IMR-90 (cell line): ENCODE measurements around the gene KRT6B. TPM values are rescaled to one million over a fixed set of nuclear protein-coding genes. Genes with fewer than 3 reads are reported as not detected.

Experiments used
- ATAC-seq: fragments of 200-7000 bp; cut with Tn5 transposase; 2 replicates; pipeline ENCODE4 v1.9.1; 2020; ENCODE audit warnings: low read depth, mild to moderate bottlenecking, moderate library complexity
- BruUV-seq: library from RNA; stranded (reverse); fragments of 400-500 nt; replicated peaks from 2 replicates; lab custom pipeline; 2021; lab: Mats Ljungman, UMichigan
- CTCF ChIA-PET: fragments of 300-600 bp; formaldehyde crosslinking; extraction: SDS; loops from one replicate; lab custom pipeline; 2021; ENCODE audit warnings: antibody characterized with exemption; lab: Yijun Ruan, JAX
- POLR2A ChIA-PET: fragments of 300-600 bp; sonication (Branson Sonifier 250); formaldehyde crosslinking; loops from one replicate; lab custom pipeline; 2022; ENCODE audit warnings: antibody characterized with exemption; ENCODE audit not compliant: unreplicated experiment; lab: Charles Lee
- DNase-seq: peaks from one replicate; pipeline ENCODE4 v3.0.0; 2013
- H2AFZ ChIP-seq: replicated peaks from 2 replicates; pipeline ENCODE3; 2013; ENCODE audit warnings: low read length, mild to moderate bottlenecking; ENCODE audit not compliant: poor library complexity
- H2AK5ac ChIP-seq: 2 replicates; pipeline ENCODE4 v1.6.1; 2013; ENCODE audit warnings: low read depth, low read length, inconsistent platforms
- H2AK9ac ChIP-seq: replicated peaks from 2 replicates; pipeline ENCODE3; 2013; ENCODE audit warnings: mild to moderate bottlenecking, low read depth, low read length, moderate library complexity; ENCODE audit not compliant: poor library complexity
- H2BK120ac ChIP-seq: 2 replicates; pipeline ENCODE4 v1.6.1; 2013; ENCODE audit warnings: low read depth, low read length, inconsistent platforms
- H2BK15ac ChIP-seq: 3 replicates; pipeline ENCODE4 v1.6.1; 2013; ENCODE audit warnings: low read depth, low read length, inconsistent platforms
- H2BK20ac ChIP-seq: 2 replicates; pipeline ENCODE4 v1.6.1; 2013; ENCODE audit warnings: low read depth, mild to moderate bottlenecking, inconsistent platforms, low read length, moderate library complexity
- H2BK5ac ChIP-seq: 2 replicates; pipeline ENCODE4 v1.6.1; 2013; ENCODE audit warnings: mild to moderate bottlenecking, low read depth, low read length, inconsistent platforms; ENCODE audit not compliant: poor library complexity, severe bottlenecking
- H3K14ac ChIP-seq: replicated peaks from 2 replicates; pipeline ENCODE4 v1.6.1; 2013; ENCODE audit warnings: low read depth, low read length, inconsistent platforms
- H3K18ac ChIP-seq: 2 replicates; pipeline ENCODE4 v1.6.1; 2013; ENCODE audit warnings: low read depth, low read length, control low read depth
- H3K23ac ChIP-seq: 2 replicates; pipeline ENCODE4 v1.6.1; 2013; ENCODE audit warnings: low read depth, low read length, inconsistent platforms
- H3K27ac ChIP-seq: 2 replicates; pipeline ENCODE4 v1.5.1; 2013; ENCODE audit warnings: mild to moderate bottlenecking, control low read depth, low read length; ENCODE audit not compliant: insufficient read depth
- H3K27me3 ChIP-seq: 2 replicates; pipeline ENCODE4 v1.6.1; 2013; ENCODE audit warnings: low read length; ENCODE audit not compliant: control insufficient read depth, insufficient read depth
- H3K36me3 ChIP-seq: 2 replicates; pipeline ENCODE4 v1.6.1; 2013; ENCODE audit warnings: low read length, mixed read lengths; ENCODE audit not compliant: control insufficient read depth, insufficient read depth
- H3K4ac ChIP-seq: 2 replicates; pipeline ENCODE4 v1.6.1; 2013; ENCODE audit warnings: low read depth, low read length, inconsistent platforms
- H3K4me1 ChIP-seq: 2 replicates; pipeline ENCODE4 v1.6.1; 2013; ENCODE audit warnings: low read length, mixed read lengths; ENCODE audit not compliant: control insufficient read depth, insufficient read depth
- H3K4me2 ChIP-seq: 2 replicates; pipeline ENCODE4 v1.6.1; 2013; ENCODE audit warnings: low read depth, mild to moderate bottlenecking, control low read depth, low read length, moderate library complexity
- H3K4me3 ChIP-seq: 2 replicates; pipeline ENCODE4 v1.5.1; 2013; ENCODE audit warnings: low read depth, mild to moderate bottlenecking, control low read depth, low read length, moderate library complexity; ENCODE audit not compliant: insufficient read depth
- H3K56ac ChIP-seq: 2 replicates; pipeline ENCODE4 v1.6.1; 2013; ENCODE audit warnings: low read length, inconsistent platforms; ENCODE audit not compliant: insufficient read depth; ENCODE audit errors: extremely low read depth
- H3K79me1 ChIP-seq, 2 experiments: 2 replicates each; pipeline ENCODE4 v1.6.1; 2013; ENCODE audit warnings: low read length in 2 of 2, inconsistent platforms in 1 of 2, low read depth in 1 of 2
- H3K9ac ChIP-seq: 2 replicates; pipeline ENCODE4 v1.6.1; 2013; ENCODE audit warnings: low read depth, low read length, control low read depth
- H3K9me1 ChIP-seq: 2 replicates; pipeline ENCODE4 v1.6.1; 2013; ENCODE audit warnings: low read length, inconsistent platforms; ENCODE audit not compliant: insufficient read depth
- H3K9me3 ChIP-seq: 2 replicates; pipeline ENCODE4 v1.6.1; 2013; ENCODE audit warnings: low read length; ENCODE audit not compliant: control insufficient read depth, insufficient read depth
- H4K20me1 ChIP-seq: 2 replicates; pipeline ENCODE4 v1.6.1; 2013; ENCODE audit warnings: low read length, inconsistent platforms; ENCODE audit not compliant: insufficient read depth
- H4K5ac ChIP-seq: 2 replicates; pipeline ENCODE4 v1.6.1; 2013; ENCODE audit warnings: mild to moderate bottlenecking, low read depth, low read length, control low read depth
- H4K8ac ChIP-seq, 2 experiments: 2 replicates each; pipeline ENCODE4 v1.6.1; 2013; ENCODE audit warnings: low read depth in 2 of 2, low read length in 2 of 2, control low read depth in 1 of 2, inconsistent platforms in 1 of 2
- H4K91ac ChIP-seq: 2 replicates; pipeline ENCODE4 v1.6.1; 2013; ENCODE audit warnings: low read depth, low read length, inconsistent platforms; ENCODE audit not compliant: insufficient read depth
- CEBPB ChIP-seq: IDR thresholded peaks from 2 replicates; pipeline ENCODE4 v1.6.1; 2012; ENCODE audit warnings: low read depth, low read length, improper control_type of control experiment
- CHD1 ChIP-seq: IDR thresholded peaks from 2 replicates; pipeline ENCODE4 v1.6.1; 2012; ENCODE audit warnings: low read depth, low read length, improper control_type of control experiment
- FOS ChIP-seq: fragments of 150-350 bp; IDR thresholded peaks from 2 replicates; pipeline ENCODE4 v1.6.1; 2016; ENCODE audit warnings: low read depth, low read length
- MAFK ChIP-seq: IDR thresholded peaks from 2 replicates; pipeline ENCODE4 v1.6.1; 2012; ENCODE audit warnings: low read depth, low read length, improper control_type of control experiment
- MAZ ChIP-seq: IDR thresholded peaks from 2 replicates; pipeline ENCODE4 v1.6.1; 2012; ENCODE audit warnings: low read depth, mild to moderate bottlenecking, low read length, improper control_type of control experiment, moderate library complexity, borderline replicate concordance
- NFE2L2 ChIP-seq: fragments of 150-350 bp; IDR thresholded peaks from 2 replicates; pipeline ENCODE4 v1.6.1; 2016; ENCODE audit warnings: low read depth, mild to moderate bottlenecking, low read length
- POLR2A ChIP-seq: IDR thresholded peaks from 2 replicates; pipeline ENCODE4 v1.6.1; 2012; ENCODE audit warnings: mild to moderate bottlenecking, low read depth, low read length
- RAD21 ChIP-seq: IDR thresholded peaks from 2 replicates; pipeline ENCODE4 v1.6.1; 2012; ENCODE audit warnings: low read length, improper control_type of control experiment
- RCOR1 ChIP-seq: IDR thresholded peaks from 2 replicates; pipeline ENCODE4 v1.6.1; 2012; ENCODE audit warnings: mild to moderate bottlenecking, low read length, improper control_type of control experiment; ENCODE audit not compliant: insufficient replicate concordance
- SMC3 ChIP-seq: fragments of 150-350 bp; IDR thresholded peaks from 2 replicates; pipeline ENCODE4 v1.6.1; 2016; ENCODE audit warnings: low read depth, mild to moderate bottlenecking, antibody characterized with exemption, low read length, moderate library complexity
- WGBS, 2 experiments: methylation state at CpG; one replicate each; pipeline versions ENCODE4 v1.1.5 to v1.1.7; 2013; ENCODE audit warnings: missing lambda C conversion rate in 2 of 2; ENCODE audit not compliant: insufficient read length in 1 of 2; ENCODE audit errors: extremely low coverage in 2 of 2; 5-methylcytosine and 5-hydroxymethylcytosine counted together
- dilution Hi-C: fragments of 300-500 bp; cut with HindIII; formaldehyde crosslinking; loops from one replicate; pipeline ENCODE4 v1.14.3; 2018; ENCODE audit warnings: low sequenced_read_pairs; ENCODE audit not compliant: unreplicated experiment
- in situ Hi-C: fragments of 300-500 bp; cut with MboI; formaldehyde crosslinking; loops from 3 replicates; pipeline ENCODE4 v1.14.3; 2019; ENCODE audit warnings: low sequenced_read_pairs, inconsistent platforms, mixed read lengths
- intact Hi-C: fragments of 100-400 bp; cut with micrococcal nuclease; formaldehyde crosslinking; loops from 2 replicates; pipeline ENCODE4 v1.10.0; 2022
- polyA plus RNA-seq, 3 experiments: library from polyadenylated mRNA; depleted of rRNA; stranded (reverse); fragments of >200 nt; gene quantifications; 2 replicates each; pipeline ENCODE4 v1.2.3, GENCODE V29; 2012; ENCODE audit warnings: low replicate concordance in 1 of 3
- total RNA-seq: library from RNA; depleted of rRNA; stranded (reverse); fragments of >200 nt; gene quantifications from 2 replicates; pipeline ENCODE4 v1.2.3, GENCODE V29; 2012
- TF ChIP-seq, protein P1 (sequence below): fragments of 150-350 bp; IDR thresholded peaks from 2 replicates; pipeline ENCODE4 v1.6.1; 2017; ENCODE audit warnings: mild to moderate bottlenecking, antibody characterized with exemption, low read length, low read depth
- TF ChIP-seq, protein P2 (sequence below): conservative IDR thresholded peaks from 2 replicates; pipeline ENCODE4 v1.5.1; 2012; ENCODE audit warnings: mild to moderate bottlenecking, low read depth, low read length, improper control_type of control experiment
- TF ChIP-seq, protein P3 (sequence below): fragments of 150-350 bp; IDR thresholded peaks from 2 replicates; pipeline ENCODE4 v1.6.1; 2016; ENCODE audit warnings: low read depth, mild to moderate bottlenecking, low read length, moderate library complexity, borderline replicate concordance

The KRT6B gene
- total and polyA plus RNA-seq, 2 of the 4 experiments (the other 2 are of a cell fraction): not detected

DNA sequence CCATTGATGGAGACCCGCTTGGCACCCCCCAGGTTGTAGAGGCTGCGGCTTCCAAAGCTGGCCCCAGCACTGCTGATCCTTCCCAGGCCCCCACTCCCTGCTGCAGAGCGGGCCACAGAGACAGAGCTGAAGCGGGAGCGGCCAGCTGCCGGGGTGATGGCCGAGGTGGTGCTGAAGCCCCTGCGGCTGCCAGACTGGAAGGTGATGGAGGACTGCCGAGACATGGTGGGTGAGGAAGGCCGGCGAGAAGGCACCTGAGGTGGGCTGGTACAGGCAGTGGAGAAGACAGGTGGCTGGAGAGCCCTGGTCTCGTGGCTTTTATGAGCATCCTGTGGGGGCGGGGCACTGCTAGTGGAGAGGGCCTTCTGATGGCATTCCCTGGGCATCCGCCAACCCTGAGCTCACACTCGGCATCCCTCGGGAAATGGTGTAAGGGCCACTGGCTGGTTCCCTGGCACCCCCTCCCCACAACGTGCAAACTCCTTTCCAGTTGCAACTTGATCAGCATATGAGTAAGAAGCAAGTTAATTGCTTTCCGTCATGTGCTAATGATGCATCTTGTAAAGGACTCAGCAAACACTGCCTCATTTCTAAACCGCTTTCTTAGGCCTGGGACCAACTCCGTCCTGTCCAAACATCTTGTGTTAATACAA, 17.7 kb downstream of the KRT6B start, which contains the start of gene KRT75:
TSS of gene KRT75 (minus strand) at position 291 of the 653 bp plus-strand sequence. CDS start at position 224, 67 bp downstream.
- no peak within 1 kb of the TSS for H4K8ac ChIP-seq
- no peak for ATAC-seq
- H3K56ac ChIP-seq: no peak within 1 kb of the TSS
- H3K4me2 ChIP-seq: no peak within 1 kb of the TSS
- peaks cover 27% of the 10 kb centered on the region for H3K27me3 ChIP-seq
- no peak within 1 kb of the TSS for H4K91ac ChIP-seq
- TF ChIP-seq RCOR1: no peak
- no peak for TF ChIP-seq MAFK
- TF ChIP-seq CEBPB: no peak
- TF ChIP-seq, protein P1, sequence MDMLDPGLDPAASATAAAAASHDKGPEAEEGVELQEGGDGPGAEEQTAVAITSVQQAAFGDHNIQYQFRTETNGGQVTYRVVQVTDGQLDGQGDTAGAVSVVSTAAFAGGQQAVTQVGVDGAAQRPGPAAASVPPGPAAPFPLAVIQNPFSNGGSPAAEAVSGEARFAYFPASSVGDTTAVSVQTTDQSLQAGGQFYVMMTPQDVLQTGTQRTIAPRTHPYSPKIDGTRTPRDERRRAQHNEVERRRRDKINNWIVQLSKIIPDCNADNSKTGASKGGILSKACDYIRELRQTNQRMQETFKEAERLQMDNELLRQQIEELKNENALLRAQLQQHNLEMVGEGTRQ: no peak
- TF ChIP-seq, protein P2, sequence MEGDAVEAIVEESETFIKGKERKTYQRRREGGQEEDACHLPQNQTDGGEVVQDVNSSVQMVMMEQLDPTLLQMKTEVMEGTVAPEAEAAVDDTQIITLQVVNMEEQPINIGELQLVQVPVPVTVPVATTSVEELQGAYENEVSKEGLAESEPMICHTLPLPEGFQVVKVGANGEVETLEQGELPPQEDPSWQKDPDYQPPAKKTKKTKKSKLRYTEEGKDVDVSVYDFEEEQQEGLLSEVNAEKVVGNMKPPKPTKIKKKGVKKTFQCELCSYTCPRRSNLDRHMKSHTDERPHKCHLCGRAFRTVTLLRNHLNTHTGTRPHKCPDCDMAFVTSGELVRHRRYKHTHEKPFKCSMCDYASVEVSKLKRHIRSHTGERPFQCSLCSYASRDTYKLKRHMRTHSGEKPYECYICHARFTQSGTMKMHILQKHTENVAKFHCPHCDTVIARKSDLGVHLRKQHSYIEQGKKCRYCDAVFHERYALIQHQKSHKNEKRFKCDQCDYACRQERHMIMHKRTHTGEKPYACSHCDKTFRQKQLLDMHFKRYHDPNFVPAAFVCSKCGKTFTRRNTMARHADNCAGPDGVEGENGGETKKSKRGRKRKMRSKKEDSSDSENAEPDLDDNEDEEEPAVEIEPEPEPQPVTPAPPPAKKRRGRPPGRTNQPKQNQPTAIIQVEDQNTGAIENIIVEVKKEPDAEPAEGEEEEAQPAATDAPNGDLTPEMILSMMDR: no peak
- TF ChIP-seq MAZ: no peak
- TF ChIP-seq, protein P3, sequence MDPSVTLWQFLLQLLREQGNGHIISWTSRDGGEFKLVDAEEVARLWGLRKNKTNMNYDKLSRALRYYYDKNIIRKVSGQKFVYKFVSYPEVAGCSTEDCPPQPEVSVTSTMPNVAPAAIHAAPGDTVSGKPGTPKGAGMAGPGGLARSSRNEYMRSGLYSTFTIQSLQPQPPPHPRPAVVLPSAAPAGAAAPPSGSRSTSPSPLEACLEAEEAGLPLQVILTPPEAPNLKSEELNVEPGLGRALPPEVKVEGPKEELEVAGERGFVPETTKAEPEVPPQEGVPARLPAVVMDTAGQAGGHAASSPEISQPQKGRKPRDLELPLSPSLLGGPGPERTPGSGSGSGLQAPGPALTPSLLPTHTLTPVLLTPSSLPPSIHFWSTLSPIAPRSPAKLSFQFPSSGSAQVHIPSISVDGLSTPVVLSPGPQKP: no peak
- TF ChIP-seq SMC3: no peak
- no peak for TF ChIP-seq FOS
- TF ChIP-seq POLR2A: no peak
- TF ChIP-seq CHD1: no peak
- no peak for TF ChIP-seq RAD21
- TF ChIP-seq NFE2L2: no peak
- no peak within 1 kb of the TSS for H3K14ac ChIP-seq
- no peak within 1 kb of the TSS for H2BK120ac ChIP-seq
- CTCF ChIA-PET: no interaction called here
- no peaks in the 10 kb centered on the region for H3K9me1 ChIP-seq
- H2BK20ac ChIP-seq: no peak within 1 kb of the TSS
- 68% methylated on average over 4 of the region's 20 CpGs; no CpG with 5 or more reads in 1 of the 2 experiments for WGBS, 2 experiments
- BruUV-seq: no TSS peak
- no peak within 1 kb of the TSS for H2AK9ac ChIP-seq
- intact Hi-C loops (no loop called here), dilution Hi-C loops (no loop called here), in situ Hi-C loops (no loop called here)
- no peaks in the 10 kb centered on the region for H3K36me3 ChIP-seq
- no peak within 1 kb of the TSS for H3K18ac ChIP-seq
- no peak within 1 kb of the TSS for H4K5ac ChIP-seq
- H3K4me1 ChIP-seq: no peaks in the 10 kb centered on the region
- no peak within 1 kb of the TSS for H2BK15ac ChIP-seq
- no peak within 1 kb of the TSS for H3K9ac ChIP-seq
- DNase-seq: no peak
- H3K79me1 ChIP-seq: no peaks in the 10 kb centered on the region
- H3K23ac ChIP-seq: no peak within 1 kb of the TSS
- POLR2A ChIA-PET: no interaction called here
- no peak within 1 kb of the TSS for H3K4me3 ChIP-seq
- H2BK5ac ChIP-seq: no peak within 1 kb of the TSS
- H3K9me3 ChIP-seq: no peaks in the 10 kb centered on the region
- H3K4ac ChIP-seq: no peak within 1 kb of the TSS
- H2AFZ ChIP-seq: no peak within 1 kb of the TSS
- no peaks in the 10 kb centered on the region for H4K20me1 ChIP-seq
- H2AK5ac ChIP-seq: no peak within 1 kb of the TSS
- H3K27ac ChIP-seq: no peak within 1 kb of the TSS
